HepG2 (cell line): ENCODE results near the gene MAPK4. TPM values are rescaled to one million over a fixed set of nuclear protein-coding genes. Genes with fewer than 3 reads are reported as not detected.

Experiments used
- ATAC-seq: fragments of 200-7000 bp; cut with Tn5 transposase; 3 replicates; pipeline ENCODE4 v1.9.1; 2020; ENCODE audit warnings: mild to moderate bottlenecking, moderate library complexity
- BruUV-seq: library from RNA; stranded (reverse); fragments of 400-500 nt; replicated peaks from 2 replicates; lab custom pipeline; 2021; lab: Mats Ljungman, UMichigan
- CTCF ChIA-PET: fragments of 300-600 bp; formaldehyde crosslinking; extraction: SDS; loops from one replicate; lab custom pipeline; 2021; ENCODE audit warnings: low total read pairs, inconsistent platforms, low intra/inter-chr PET ratio; lab: Yijun Ruan, JAX
- POLR2A ChIA-PET: fragments of 350-600 bp; sonication (Branson Sonifier 250); formaldehyde crosslinking; loops from one replicate; lab custom pipeline; 2020; ENCODE audit warnings: antibody characterized with exemption, inconsistent platforms; lab: Yijun Ruan, JAX
- DNase-seq: peaks from one replicate; pipeline ENCODE4 v3.0.0-alpha.2; 2015; ENCODE audit warnings: low spot score
- FAIRE-seq: peaks from 3 replicates; lab custom pipeline; 2011; peaks lifted over from hg19 to GRCh38; lab: Jason Lieb, UNC
- H2AFZ ChIP-seq: one replicate; pipeline ENCODE4 v1.6.1; 2011; ENCODE audit warnings: low read length, inconsistent platforms
- H3K27ac ChIP-seq: fragments of 300-600 bp; 3 replicates; pipeline ENCODE4 v1.8.0; 2011; ENCODE audit warnings: mixed run types, mild to moderate bottlenecking, mixed read lengths, low read length, inconsistent platforms; ENCODE audit not compliant: insufficient read depth; ENCODE audit errors: extremely low read length
- H3K27me3 ChIP-seq, 2 experiments: fragments of 200-600 bp in 1 of 2; 2 replicates in 1 of 2; 3 replicates in 1 of 2; pipeline versions ENCODE4 v1.6.0 to v1.8.0; 2011; ENCODE audit warnings: low read length in 2 of 2, mild to moderate bottlenecking in 2 of 2, moderate library complexity in 2 of 2, inconsistent platforms in 1 of 2; ENCODE audit not compliant: insufficient read depth in 2 of 2, control insufficient read depth in 1 of 2
- H3K36me3 ChIP-seq, 2 experiments: fragments of 200-600 bp in 1 of 2; replicated peaks in 1 of 2; 2 replicates in 1 of 2; 3 replicates in 1 of 2; pipeline versions ENCODE4 v1.5.1 to v1.8.0; 2011; ENCODE audit warnings: low read length in 2 of 2, inconsistent platforms in 1 of 2; ENCODE audit not compliant: insufficient read depth in 2 of 2, control insufficient read depth in 1 of 2
- H3K4me1 ChIP-seq: 2 replicates; pipeline ENCODE4 v1.5.1; 2012; ENCODE audit warnings: low read length, inconsistent platforms; ENCODE audit not compliant: insufficient read depth
- H3K4me2 ChIP-seq: 2 replicates; pipeline ENCODE4 v1.6.0; 2011; ENCODE audit warnings: low read depth, low read length, inconsistent platforms
- H3K4me3 ChIP-seq, 3 experiments: fragments of 200-600 bp in 1 of 3; sonication (generic), shearing (Covaris generic) in 1 of 3; replicated peaks in 1 of 3; 2 replicates each; pipeline ENCODE4 v1.5.1; 2011 to 2016; ENCODE audit warnings: low read length in 3 of 3, inconsistent platforms in 2 of 3, low read depth in 2 of 3, mild to moderate bottlenecking in 2 of 3, control low read depth in 1 of 3, mixed read lengths in 1 of 3; ENCODE audit not compliant: insufficient read depth in 1 of 3
- H3K79me2 ChIP-seq: one replicate; pipeline ENCODE4 v1.6.1; 2011; ENCODE audit warnings: low read length, inconsistent platforms; ENCODE audit not compliant: insufficient read depth
- H3K9ac ChIP-seq: 2 replicates; pipeline ENCODE4 v1.6.0; 2011; ENCODE audit warnings: mild to moderate bottlenecking, low read depth, low read length, inconsistent platforms; ENCODE audit not compliant: insufficient read depth
- H3K9me3 ChIP-seq: 2 replicates; pipeline ENCODE4 v1.5.1; 2012; ENCODE audit warnings: mild to moderate bottlenecking, low read length
- H4K20me1 ChIP-seq: 2 replicates; pipeline ENCODE4 v1.6.0; 2011; ENCODE audit warnings: inconsistent platforms, mild to moderate bottlenecking, low read length, moderate library complexity; ENCODE audit not compliant: insufficient read depth
- ELF3 ChIP-seq: IDR thresholded peaks from 2 replicates; pipeline ENCODE4 v1.6.1; 2016; ENCODE audit warnings: missing genetic modification reagents, missing compliant biosample characterization
- GTF2F1 ChIP-seq: fragments of 150-350 bp; IDR thresholded peaks from 2 replicates; pipeline ENCODE4 v1.6.1; 2014; ENCODE audit warnings: low read length
- MTA1 ChIP-seq: sonication (generic); formaldehyde crosslinking; IDR thresholded peaks from 2 replicates; pipeline ENCODE4 v1.4.0; 2020; ENCODE audit warnings: missing genetic modification reagents, mild to moderate bottlenecking, borderline replicate concordance
- NFE2L2 ChIP-seq: fragments of 150-350 bp; IDR thresholded peaks from 2 replicates; pipeline ENCODE4 v1.6.1; 2014; ENCODE audit warnings: low read length
- PAF1 ChIP-seq: IDR thresholded peaks from 2 replicates; pipeline ENCODE4 v1.6.1; 2016; ENCODE audit warnings: missing genetic modification reagents, missing compliant biosample characterization
- PAX8 ChIP-seq: sonication (generic); formaldehyde crosslinking; IDR thresholded peaks from 2 replicates; pipeline ENCODE4 v1.8.0; 2022; ENCODE audit warnings: mild to moderate bottlenecking, missing genetic modification reagents, borderline replicate concordance
- POLR2G ChIP-seq: fragments of 200-400 bp; formaldehyde crosslinking; IDR thresholded peaks from 2 replicates; pipeline ENCODE4 v1.6.1; 2018; ENCODE audit warnings: mild to moderate bottlenecking, low read depth, low read length, moderate library complexity
- REL ChIP-seq: sonication (generic); formaldehyde crosslinking; conservative IDR thresholded peaks from 2 replicates; pipeline ENCODE4 v1.8.0; 2022; ENCODE audit warnings: mild to moderate bottlenecking, missing genetic modification reagents, moderate library complexity
- RNF2 ChIP-seq: fragments of 450-650 bp; conservative IDR thresholded peaks from 2 replicates; pipeline ENCODE4 v1.6.1; 2016; ENCODE audit warnings: low read depth
- SMAD1 ChIP-seq: sonication (generic); formaldehyde crosslinking; IDR thresholded peaks from 2 replicates; pipeline ENCODE4 v1.4.0; 2020; ENCODE audit warnings: missing genetic modification reagents, low read depth, mild to moderate bottlenecking, borderline replicate concordance
- SPEN ChIP-seq: sonication (generic); formaldehyde crosslinking; IDR thresholded peaks from 2 replicates; pipeline ENCODE4 v1.5.1; 2020; ENCODE audit warnings: low read depth, mild to moderate bottlenecking, missing genetic modification reagents
- TSC22D2 ChIP-seq: sonication (generic); formaldehyde crosslinking; IDR thresholded peaks from 2 replicates; pipeline ENCODE4 v1.5.1; 2020; ENCODE audit warnings: missing genetic modification reagents, mild to moderate bottlenecking, borderline replicate concordance
- ZBTB7A ChIP-seq: sonication (generic); formaldehyde crosslinking; IDR thresholded peaks from 2 replicates; pipeline ENCODE4 v1.8.0; 2022; ENCODE audit warnings: mild to moderate bottlenecking, missing genetic modification reagents
- ZNF10 ChIP-seq: sonication (generic); formaldehyde crosslinking; IDR thresholded peaks from 2 replicates; pipeline ENCODE4 v1.4.0; 2020; ENCODE audit warnings: mild to moderate bottlenecking, low read depth, missing genetic modification reagents, borderline replicate concordance
- ZNF296 ChIP-seq: sonication (generic); formaldehyde crosslinking; conservative IDR thresholded peaks from 2 replicates; pipeline ENCODE4 v1.5.0; 2020; ENCODE audit warnings: mild to moderate bottlenecking, missing genetic modification reagents
- ZNF432 ChIP-seq: sonication (generic); formaldehyde crosslinking; IDR thresholded peaks from 2 replicates; pipeline ENCODE4 v1.5.0; 2020; ENCODE audit warnings: missing genetic modification reagents, mild to moderate bottlenecking, borderline replicate concordance
- ZNF549 ChIP-seq: sonication (generic); formaldehyde crosslinking; IDR thresholded peaks from 2 replicates; pipeline ENCODE4 v1.5.0; 2020; ENCODE audit warnings: missing genetic modification reagents
- ZNF724P ChIP-seq: sonication (generic); formaldehyde crosslinking; IDR thresholded peaks from 2 replicates; pipeline ENCODE4 v1.8.0; 2022; ENCODE audit warnings: missing genetic modification reagents, borderline replicate concordance
- ZNF850 ChIP-seq: sonication (generic); formaldehyde crosslinking; conservative IDR thresholded peaks from 2 replicates; pipeline ENCODE4 v1.9.0; 2021; ENCODE audit warnings: mild to moderate bottlenecking, missing genetic modification reagents
- WGBS: methylation state at CpG from one replicate; pipeline ENCODE4 v1.1.6; 2017; ENCODE audit warnings: low lambda C conversion rate; 5-methylcytosine and 5-hydroxymethylcytosine counted together
- in situ Hi-C: cut with HindIII; loops from 2 replicates; pipeline ENCODE4 v1.10.0; 2017; ENCODE audit warnings: low pct_unique_long_range_greater_than_20kb; ENCODE audit not compliant: extremely low pct_ligation_motif_present
- intact Hi-C: fragments of 100-400 bp; cut with micrococcal nuclease; formaldehyde crosslinking; loops from one replicate; pipeline ENCODE4 v1.10.0; 2022; ENCODE audit not compliant: unreplicated experiment
- polyA plus RNA-seq, 8 experiments: library from polyadenylated mRNA; depleted of rRNA in 3 of 8; stranded (reverse) in 7 of 8; unstranded in 1 of 8; fragments of >200 nt; fragmentation: Illumina TruSeq in 4 of 8; extraction: Trizol in 4 of 8; gene quantifications; 2 replicates each; pipeline versions ENCODE4 v1.2.1 to v1.2.3, GENCODE V29; 2011 to 2016; ENCODE audit warnings: low read depth in 4 of 8, missing spikeins in 1 of 8, mixed read lengths in 1 of 8; ENCODE audit not compliant: insufficient read depth in 1 of 8
- total RNA-seq, 5 experiments: library from RNA; depleted of rRNA; stranded (reverse); fragments of >200 nt; fragmentation: Illumina TruSeq; extraction: Trizol; gene quantifications; 2 replicates each; pipeline ENCODE4 v1.2.3, GENCODE V29; 2016; ENCODE audit warnings: low read depth in 1 of 5
- TF ChIP-seq, protein P1 (sequence below): conservative IDR thresholded peaks from 2 replicates; pipeline ENCODE4 v1.6.1; 2018; ENCODE audit warnings: missing genetic modification reagents
- TF ChIP-seq, protein P2 (sequence below): sonication (generic); formaldehyde crosslinking; IDR thresholded peaks from 2 replicates; pipeline ENCODE4 v1.9.0; 2022; ENCODE audit warnings: missing genetic modification reagents, mild to moderate bottlenecking, borderline replicate concordance
- TF ChIP-seq, protein P3 (sequence below): sonication (generic); formaldehyde crosslinking; IDR thresholded peaks from 2 replicates; pipeline ENCODE4 v1.5.1; 2020; ENCODE audit warnings: missing genetic modification reagents, mild to moderate bottlenecking, borderline replicate concordance
- TF ChIP-seq, protein P4 (sequence below): sonication (generic); formaldehyde crosslinking; IDR thresholded peaks from 2 replicates; pipeline ENCODE4 v1.4.0; 2020; ENCODE audit warnings: missing genetic modification reagents

The MAPK4 gene
- total and polyA plus RNA-seq, 2 of the 13 experiments (the other 11 are each of a cell fraction or from before 2014, with no cell fraction given): not detected

DNA sequence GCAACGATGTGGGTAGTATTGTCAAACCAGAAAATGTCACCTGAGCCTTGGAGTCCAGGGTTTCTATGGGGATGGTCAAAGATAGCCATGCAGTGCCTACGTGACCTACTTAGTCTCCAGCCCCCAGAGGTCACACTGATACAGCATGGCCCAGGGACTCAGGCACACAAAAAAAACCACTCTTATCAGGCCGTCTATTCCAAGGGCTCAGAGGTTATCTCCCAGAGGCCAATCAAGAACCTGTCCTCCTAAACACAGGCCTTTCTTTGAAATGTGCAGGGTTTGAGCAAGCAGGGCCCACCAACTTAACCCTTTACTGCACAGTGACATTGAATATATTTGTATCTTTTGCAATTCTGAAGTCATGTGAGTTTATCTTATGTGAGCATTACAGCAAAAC, 177.2 kb downstream of the MAPK4 start:
- in situ Hi-C loops: no loop called here
- TF ChIP-seq NFE2L2 (no peak), POLR2G (no peak), REL (CRISPR knock-in tag) (no peak), ZNF724P (no peak), PAF1 (CRISPR knock-in tag) (no peak), ZNF549 (CRISPR knock-in tag) (no peak), PAX8 (CRISPR knock-in tag) (no peak), ZNF850 (CRISPR knock-in tag) (no peak), SMAD1 (no peak), ELF3 (CRISPR knock-in tag) (no peak), ZNF296 (CRISPR knock-in tag) (no peak), TSC22D2 (CRISPR knock-in tag) (no peak), GTF2F1 (no peak), MTA1 (no peak), ZNF432 (CRISPR knock-in tag) (no peak), ZBTB7A (CRISPR knock-in tag) (no peak), ZNF10 (no peak), RNF2 (no peak), SPEN (CRISPR knock-in tag) (no peak)
- TF ChIP-seq, protein P1, sequence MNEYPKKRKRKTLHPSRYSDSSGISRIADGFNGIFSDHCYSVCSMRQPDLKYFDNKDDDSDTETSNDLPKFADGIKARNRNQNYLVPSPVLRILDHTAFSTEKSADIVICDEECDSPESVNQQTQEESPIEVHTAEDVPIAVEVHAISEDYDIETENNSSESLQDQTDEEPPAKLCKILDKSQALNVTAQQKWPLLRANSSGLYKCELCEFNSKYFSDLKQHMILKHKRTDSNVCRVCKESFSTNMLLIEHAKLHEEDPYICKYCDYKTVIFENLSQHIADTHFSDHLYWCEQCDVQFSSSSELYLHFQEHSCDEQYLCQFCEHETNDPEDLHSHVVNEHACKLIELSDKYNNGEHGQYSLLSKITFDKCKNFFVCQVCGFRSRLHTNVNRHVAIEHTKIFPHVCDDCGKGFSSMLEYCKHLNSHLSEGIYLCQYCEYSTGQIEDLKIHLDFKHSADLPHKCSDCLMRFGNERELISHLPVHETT (CRISPR knock-in tag): no peak
- TF ChIP-seq, protein P2, sequence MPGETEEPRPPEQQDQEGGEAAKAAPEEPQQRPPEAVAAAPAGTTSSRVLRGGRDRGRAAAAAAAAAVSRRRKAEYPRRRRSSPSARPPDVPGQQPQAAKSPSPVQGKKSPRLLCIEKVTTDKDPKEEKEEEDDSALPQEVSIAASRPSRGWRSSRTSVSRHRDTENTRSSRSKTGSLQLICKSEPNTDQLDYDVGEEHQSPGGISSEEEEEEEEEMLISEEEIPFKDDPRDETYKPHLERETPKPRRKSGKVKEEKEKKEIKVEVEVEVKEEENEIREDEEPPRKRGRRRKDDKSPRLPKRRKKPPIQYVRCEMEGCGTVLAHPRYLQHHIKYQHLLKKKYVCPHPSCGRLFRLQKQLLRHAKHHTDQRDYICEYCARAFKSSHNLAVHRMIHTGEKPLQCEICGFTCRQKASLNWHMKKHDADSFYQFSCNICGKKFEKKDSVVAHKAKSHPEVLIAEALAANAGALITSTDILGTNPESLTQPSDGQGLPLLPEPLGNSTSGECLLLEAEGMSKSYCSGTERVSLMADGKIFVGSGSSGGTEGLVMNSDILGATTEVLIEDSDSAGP (CRISPR knock-in tag): no peak
- TF ChIP-seq, protein P3, sequence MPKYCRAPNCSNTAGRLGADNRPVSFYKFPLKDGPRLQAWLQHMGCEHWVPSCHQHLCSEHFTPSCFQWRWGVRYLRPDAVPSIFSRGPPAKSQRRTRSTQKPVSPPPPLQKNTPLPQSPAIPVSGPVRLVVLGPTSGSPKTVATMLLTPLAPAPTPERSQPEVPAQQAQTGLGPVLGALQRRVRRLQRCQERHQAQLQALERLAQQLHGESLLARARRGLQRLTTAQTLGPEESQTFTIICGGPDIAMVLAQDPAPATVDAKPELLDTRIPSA (CRISPR knock-in tag): no peak
- TF ChIP-seq, protein P4, sequence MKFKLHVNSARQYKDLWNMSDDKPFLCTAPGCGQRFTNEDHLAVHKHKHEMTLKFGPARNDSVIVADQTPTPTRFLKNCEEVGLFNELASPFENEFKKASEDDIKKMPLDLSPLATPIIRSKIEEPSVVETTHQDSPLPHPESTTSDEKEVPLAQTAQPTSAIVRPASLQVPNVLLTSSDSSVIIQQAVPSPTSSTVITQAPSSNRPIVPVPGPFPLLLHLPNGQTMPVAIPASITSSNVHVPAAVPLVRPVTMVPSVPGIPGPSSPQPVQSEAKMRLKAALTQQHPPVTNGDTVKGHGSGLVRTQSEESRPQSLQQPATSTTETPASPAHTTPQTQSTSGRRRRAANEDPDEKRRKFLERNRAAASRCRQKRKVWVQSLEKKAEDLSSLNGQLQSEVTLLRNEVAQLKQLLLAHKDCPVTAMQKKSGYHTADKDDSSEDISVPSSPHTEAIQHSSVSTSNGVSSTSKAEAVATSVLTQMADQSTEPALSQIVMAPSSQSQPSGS: no peak

More for the DNA sequence above, 177.2 kb downstream of the MAPK4 start:
- FAIRE-seq (peak; percentile 84), DNase-seq (peak; percentile 63), ATAC-seq (peak; percentile 96)
- Histone ChIP-seq H3K9ac (no peak overlapping the region), H3K27ac (no peak overlapping the region), H2AFZ (no peak overlapping the region), H3K79me2 (no peaks in the 10 kb centered on the region), H3K36me3 (no peaks in the 10 kb centered on the region), H3K27me3 (no peaks in the 10 kb centered on the region), H3K4me2 (peak overlapping the region; percentile 58), H3K4me1 (peaks cover 29% of the 10 kb centered on the region), H3K9me3 (no peaks in the 10 kb centered on the region), H4K20me1 (no peaks in the 10 kb centered on the region), H3K4me3 (peak overlapping the region in 1 of 3 experiments; percentile 13; a peak in 1 of 6 replicates)
- CTCF ChIA-PET: no interaction called here
- 0% methylated on average over 2 of the region's 3 CpGs for WGBS
- POLR2A ChIA-PET: no interaction called here
- intact Hi-C loops: loop anchor here (1.0 kb wide), 1 partner anchor 20 kb away; no protein-coding TSS in a partner anchor
- no TSS peak for BruUV-seq
